GM10248 (cell line): ENCODE data around the gene FAR2.

Experiments
- CTCF ChIA-PET: fragments of 300-600 bp; sonication (Branson Sonifier 250); formaldehyde crosslinking; extraction: SDS; loops from one replicate; lab custom pipeline; 2021; ENCODE audit warnings: antibody characterized with exemption; lab: Yijun Ruan, JAX
- POLR2A ChIA-PET: fragments of 350-650 bp; sonication (Branson Sonifier 250); formaldehyde crosslinking; extraction: SDS; loops from one replicate; lab custom pipeline; 2020; ENCODE audit warnings: antibody characterized with exemption; lab: Yijun Ruan, JAX
- DNase-seq: peaks from one replicate; pipeline ENCODE4 v3.0.0; 2012; ENCODE audit errors: extremely low spot score
- CTCF ChIP-seq: IDR thresholded peaks from 2 replicates; pipeline ENCODE4 v1.5.1; 2012; ENCODE audit warnings: mild to moderate bottlenecking, low read depth; ENCODE audit errors: extremely low read depth, missing control alignments, control extremely low read depth

FAR2 gene

GRCh38 chr12:29239336-29239735 is 90.3 kb downstream of the FAR2 start:
- TF ChIP-seq CTCF: no peak
- POLR2A ChIA-PET: no interaction called here
- CTCF ChIA-PET: interaction anchor here (1.1 kb wide), 1 partner anchor 24 kb away, joined by 3 read pairs; no protein-coding TSS in a partner anchor

GRCh38 chr12:29240441-29240840 is 91.4 kb downstream of the FAR2 start:
- no peak for DNase-seq
- POLR2A ChIA-PET: no interaction called here
- CTCF ChIA-PET: no interaction called here
- no peak for TF ChIP-seq CTCF

More at GRCh38 chr12:29239336-29239735, 90.3 kb downstream of the FAR2 start:
- no peak for DNase-seq

- no peak for TF ChIP-seq CTCF
- POLR2A ChIA-PET: no interaction called here
- DNase-seq: peak; percentile 26
- CTCF ChIA-PET: no interaction called here
Measured at GRCh38 chr12:29241821-29242591, 92.9 kb downstream of the FAR2 start.

GRCh38 chr12:29242921-29243431 is 93.9 kb downstream of the FAR2 start:
- no peak for DNase-seq
- TF ChIP-seq CTCF: no peak
- ChIA-PET POLR2A (no interaction called here), CTCF (interaction anchor here (1.0 kb wide), 1 partner anchor 10 kb away, joined by 3 read pairs; no protein-coding TSS in a partner anchor)

GRCh38 chr12:29244159-29244765 is 95.2 kb downstream of the FAR2 start:
- CTCF ChIA-PET: no interaction called here
- POLR2A ChIA-PET: no interaction called here
- DNase-seq: no peak
- no peak for TF ChIP-seq CTCF

GRCh38 chr12:29245246-29245645 is 96.2 kb downstream of the FAR2 start:
- ChIA-PET CTCF (no interaction called here), POLR2A (no interaction called here)
- TF ChIP-seq CTCF: no peak
- DNase-seq: no peak
